Measurements from ENCODE around the gene RDH5. TPM values are rescaled to one million over a fixed set of nuclear protein-coding genes. Genes with fewer than 3 reads are reported as not detected.
A peak's percentile ranks its signal among the peaks of the same experiment; 100 is the strongest.

RDH5 gene
- total RNA-seq, 3 donors from 2014 or later, result 18.9 to 90.9 (median 21.6) TPM

- H3K9me3 ChIP-seq, result no peaks in the 10 kb centered on the region
- no peaks in the 10 kb centered on the region for H3K36me3 ChIP-seq
- peaks cover 0 to 2% of the 10 kb centered on the region in 2 donors for H3K4me1 ChIP-seq
- TF ChIP-seq POLR2A (IDR thresholded peaks at IDR 0.05) (no peak), POLR2AphosphoS5 (IDR thresholded peaks at IDR 0.05) (no peak), CTCF (IDR thresholded peaks at IDR 0.05) (no peak)
- H3K27ac ChIP-seq, result peak overlapping the region; percentile 71 to 79
- H3K4me3 ChIP-seq, result peak overlapping the region; percentile 51 to 64 (median 58)
- no peak for DNase-seq (ENCODE audit: low spot score in 2 of 2)
- no peaks in the 10 kb centered on the region for H3K27me3 ChIP-seq
- intact Hi-C loops (cut with DNase I; ENCODE audit: low total_unique reads), result no loop called here
Observed at GRCh38 chr12:55737581-55738122, 17.5 kb downstream of the RDH5 start.

- Histone ChIP-seq H3K27me3 (no peaks in the 10 kb centered on the region), H3K9me3 (no peaks in the 10 kb centered on the region), H3K4me1 (peaks cover 0 to 3% of the 10 kb centered on the region in 2 donors), H3K36me3 (no peaks in the 10 kb centered on the region), H3K27ac (peak overlapping the region; percentile 71 to 79), H3K4me3 (peak overlapping the region; percentile 51 to 64 (median 58))
- DNase-seq (ENCODE audit: low spot score in 2 of 2), result peak; percentile 60 to 68
- TF ChIP-seq CTCF (IDR thresholded peaks at IDR 0.05), result peak; percentile 80 to 92 (median 92)
- TF ChIP-seq POLR2A (IDR thresholded peaks at IDR 0.05), result no peak
- peak in 1 of 3 donors; percentile 45 for TF ChIP-seq POLR2AphosphoS5 (IDR thresholded peaks at IDR 0.05)
- intact Hi-C loops (cut with DNase I; ENCODE audit: low total_unique reads), result no loop called here
Observed at GRCh38 chr12:55738123-55739024, 18.2 kb downstream of the RDH5 start.

GRCh38 chr12:55739025-55739378, 18.8 kb downstream of the RDH5 start:
- Histone ChIP-seq H3K9me3 (no peaks in the 10 kb centered on the region), H3K4me1 (peaks cover under 1 to 3% of the 10 kb centered on the region in 2 donors), H3K36me3 (no peaks in the 10 kb centered on the region), H3K27ac (no peak overlapping the region), H3K4me3 (peak overlapping the region; percentile 51 to 64 (median 58)), H3K27me3 (no peaks in the 10 kb centered on the region)
- no peak for DNase-seq (ENCODE audit: low spot score in 2 of 2)
- intact Hi-C loops (cut with DNase I; ENCODE audit: low total_unique reads), result no loop called here
- TF ChIP-seq CTCF (IDR thresholded peaks at IDR 0.05), result peak in 1 of 3 donors; percentile 5
- TF ChIP-seq POLR2AphosphoS5 (IDR thresholded peaks at IDR 0.05), result no peak

GRCh38 chr12:55741931-55742680, 21.9 kb downstream of the RDH5 start:
- Histone ChIP-seq H3K4me1 (peaks cover 3 to 4% of the 10 kb centered on the region in 2 donors), H3K9me3 (no peaks in the 10 kb centered on the region), H3K36me3 (no peaks in the 10 kb centered on the region), H3K27me3 (no peaks in the 10 kb centered on the region), H3K4me3 (peak overlapping the region in 2 of 3 donors; percentile 62 to 86), H3K27ac (peak overlapping the region; percentile 45 to 72)
- DNase-seq (ENCODE audit: low spot score in 2 of 2), result no peak
- intact Hi-C loops (cut with DNase I; ENCODE audit: low total_unique reads), result loop anchor here (5.0 kb wide), 2 partner anchors 195 to 1380 kb away; partner anchors contain the start of gene GPR84
- TF ChIP-seq POLR2A (IDR thresholded peaks at IDR 0.05), result no peak
- TF ChIP-seq CTCF (IDR thresholded peaks at IDR 0.05), result no peak
